K562 (cell line): ENCODE data around the gene PPP1R36.
"Not testable (repeated sequence)": the region's sequence is repeated elsewhere in the genome, so short reads cannot be mapped to it uniquely, and the experiment has no call there.

ENCODE experiments used
- CTCF ChIP-seq, 3 experiments: IDR thresholded peaks in 2 of 3; conservative IDR thresholded peaks in 1 of 3; 2 replicates each; pipeline ENCODE4 v1.5.1; 2011 to 2012; ENCODE audit warnings: low read length in 3 of 3, mild to moderate bottlenecking in 3 of 3, control low read depth in 2 of 3, improper control_type of control experiment in 1 of 3, inconsistent platforms in 1 of 3, low read depth in 1 of 3, mixed read lengths in 1 of 3, moderate library complexity in 1 of 3; ENCODE audit not compliant: insufficient read depth in 2 of 3
- EZH2 ChIP-seq: IDR thresholded peaks from 2 replicates; pipeline ENCODE4 v1.6.1; 2012; ENCODE audit warnings: low read depth, mild to moderate bottlenecking, inconsistent platforms, low read length, borderline replicate concordance
- GABPA ChIP-seq: fragments of 200-800 bp; sonication (Bioruptor generic); conservative IDR thresholded peaks from 2 replicates; pipeline ENCODE4 v1.6.1; 2016; ENCODE audit warnings: low read depth, missing genetic modification characterization, missing compliant biosample characterization
- HIVEP1 ChIP-seq: fragments of 250-450 bp; sonication (Bioruptor Pico); IDR thresholded peaks from 2 replicates; pipeline ENCODE4 v1.4.0; 2020; ENCODE audit warnings: mild to moderate bottlenecking
- KDM5B ChIP-seq: fragments of 200-600 bp; sonication (generic); IDR thresholded peaks from 2 replicates; pipeline ENCODE4 v1.6.1; 2012; ENCODE audit warnings: low read depth, mild to moderate bottlenecking, moderate library complexity, low read length, control low read depth, inconsistent platforms; ENCODE audit not compliant: insufficient replicate concordance
- SNIP1 ChIP-seq: fragments of 450-650 bp; IDR thresholded peaks from 2 replicates; pipeline ENCODE4 v1.7.1; 2017; ENCODE audit warnings: low read depth, mild to moderate bottlenecking
- SP1 ChIP-seq: sonication (generic); formaldehyde crosslinking; IDR thresholded peaks from 2 replicates; pipeline ENCODE4 v1.8.1; 2022; ENCODE audit warnings: mild to moderate bottlenecking, missing genetic modification reagents
- TAF1 ChIP-seq: IDR thresholded peaks from 2 replicates; pipeline ENCODE4 v1.6.1; 2011; ENCODE audit warnings: mild to moderate bottlenecking, low read length, moderate library complexity; ENCODE audit not compliant: insufficient read depth, control insufficient read depth, severe bottlenecking; ENCODE audit errors: extremely low read depth
- ZNF785 ChIP-seq: fragments of 250-450 bp; sonication (Bioruptor Pico); IDR thresholded peaks from 2 replicates; pipeline ENCODE4 v1.4.0; 2020; ENCODE audit warnings: mild to moderate bottlenecking

GRCh38 chr14:64631222-64631621 lies 81.5 kb downstream of the PPP1R36 start:
- TF ChIP-seq CTCF (IDR thresholded peaks at IDR 0.05 in 2 of 3, conservative IDR thresholded peaks at IDR 0.05 in 1 of 3; ENCODE audit: insufficient read depth in 2 of 3, low read depth in 1 of 3, low read length in 3 of 3); HIVEP1; TAF1; ZNF785; SP1 (CRISPR knock-in tag); EZH2; SNIP1; KDM5B; GABPA (tag): not testable (repeated sequence)
